Tongue (tissue), 3 donors: Measurements from ENCODE around the gene NCOA1. TPM values are rescaled to one million over a fixed set of nuclear protein-coding genes. Genes with fewer than 3 reads are reported as not detected.
"Not testable (repeated sequence)": the region's sequence is repeated elsewhere in the genome, so short reads cannot be mapped to it uniquely, and the experiment has no call there.

Source experiments
- DNase-seq: peaks from one replicate; pipeline ENCODE4 v3.0.0-alpha.2; 2015
- small RNA-seq: library from RNA; depleted of rRNA; stranded (forward); fragments of <200 nt; gene quantifications from one replicate; pipeline ENCODE3, GENCODE V24; 2014; ENCODE audit warnings: low replicate concordance
- total RNA-seq: library from RNA; depleted of rRNA; stranded (reverse); fragments of >200 nt; gene quantifications from one replicate; pipeline ENCODE4 v1.2.3, GENCODE V29; 2014

The NCOA1 gene
- total RNA-seq, 1 donor from 2014 or later, result 113 TPM

- peak; percentile 99 for DNase-seq
Observed at GRCh38 chr2:24792874-24793760, 302.1 kb downstream of the NCOA1 start, which contains the start of the genes CENPO and PTRHD1. TSS of gene CENPO (plus strand) at chr2:24793425. CDS start at chr2:24793920, 495 bp downstream. TSS of gene PTRHD1 (minus strand) at chr2:24793391. CDS start at chr2:24793377, 14 bp downstream.

- DNase-seq, result no peak
Observed at GRCh38 chr2:24793761-24794435, 302.8 kb downstream of the NCOA1 start.

GRCh38 chr2:24797644-24798043, 306.6 kb downstream of the NCOA1 start:
- no peak for DNase-seq

- not testable (repeated sequence) for DNase-seq
Observed at GRCh38 chr2:24800487-24800886, 309.4 kb downstream of the NCOA1 start.

- DNase-seq, result not testable (repeated sequence)
Observed at GRCh38 chr2:24805811-24806660, 315.0 kb downstream of the NCOA1 start.

GRCh38 chr2:24806661-24807036, 315.6 kb downstream of the NCOA1 start:
- DNase-seq, result no peak

- no peak for DNase-seq
Observed at GRCh38 chr2:24809316-24810007, 318.4 kb downstream of the NCOA1 start.

- peak; percentile 61 for DNase-seq
Observed at GRCh38 chr2:24813691-24814137, 322.7 kb downstream of the NCOA1 start.

GRCh38 chr2:24814516-24814915, 323.5 kb downstream of the NCOA1 start:
- peak; percentile 47 for DNase-seq

GRCh38 chr2:24815171-24815570, 324.1 kb downstream of the NCOA1 start:
- no peak for DNase-seq

GRCh38 chr2:24816404-24816803, 325.4 kb downstream of the NCOA1 start:
- DNase-seq, result no peak

- no peak for DNase-seq
Observed at GRCh38 chr2:24816884-24817283, 325.8 kb downstream of the NCOA1 start.

GRCh38 chr2:24818721-24819167, 327.7 kb downstream of the NCOA1 start:
- DNase-seq, result no peak

GRCh38 chr2:24819442-24820174, 328.6 kb downstream of the NCOA1 start:
- no peak for DNase-seq

GRCh38 chr2:24820175-24820513, 329.1 kb downstream of the NCOA1 start:
- DNase-seq, result no peak

Small RNAs within 50 kb of the gene (small RNA-seq; reads per million reads assigned to genes)
- gene RNA5SP88 (not detected), gene RNU6-936P (not detected)

Other genes starting within 250 kb of the NCOA1 start
- 44.4 TPM for gene ITSN2, start 130.7 kb upstream of the NCOA1 start, total RNA-seq